HFF-Myc (cell line): ENCODE data around the gene C5AR2.
"Not testable (repeated sequence)": the region's sequence is repeated elsewhere in the genome, so short reads cannot be mapped to it uniquely, and the experiment has no call there.

ENCODE experiments used
- DNase-seq: peaks from one replicate; pipeline ENCODE4 v3.0.0-alpha.2; 2011; ENCODE audit warnings: low read depth; ENCODE audit errors: extremely low read depth
- H3K4me3 ChIP-seq: replicated peaks from 2 replicates; pipeline ENCODE4 v1.5.1; 2011; ENCODE audit warnings: low read depth, mild to moderate bottlenecking, control low read depth, low read length
- CTCF ChIP-seq: IDR thresholded peaks from 2 replicates; pipeline ENCODE4 v1.5.1; 2012; ENCODE audit warnings: mild to moderate bottlenecking, low read depth, low read length, control low read depth; ENCODE audit errors: missing control alignments

C5AR2 gene

GRCh38 chr19:47339196-47339880 is 7.4 kb downstream of the C5AR2 start:
- TF ChIP-seq CTCF: no peak
- no peak overlapping the region for H3K4me3 ChIP-seq
- DNase-seq: no peak

GRCh38 chr19:47340477-47341208 is 8.7 kb downstream of the C5AR2 start:
- no peak for DNase-seq
- no peak overlapping the region for H3K4me3 ChIP-seq
- TF ChIP-seq CTCF: no peak

- no peak for DNase-seq
- H3K4me3 ChIP-seq: no peak overlapping the region
- no peak for TF ChIP-seq CTCF
These were observed 9.8 kb downstream of the C5AR2 start for GRCh38 chr19:47341734-47342133.

- H3K4me3 ChIP-seq: no peak overlapping the region
- DNase-seq: no peak
- TF ChIP-seq CTCF: no peak
These were observed 11.3 kb downstream of the C5AR2 start for GRCh38 chr19:47343194-47343802.

- TF ChIP-seq CTCF: no peak
- no peak overlapping the region for H3K4me3 ChIP-seq
- no peak for DNase-seq
These were observed 12.4 kb downstream of the C5AR2 start for GRCh38 chr19:47344425-47344824.

GRCh38 chr19:47346024-47346423 is 14.0 kb downstream of the C5AR2 start:
- not testable (repeated sequence) for H3K4me3 ChIP-seq, DNase-seq
